ENCODE results near the gene GRIN3B. TPM values are rescaled to one million over a fixed set of nuclear protein-coding genes. Genes with fewer than 3 reads are reported as not detected.

The GRIN3B gene
- total and polyA plus RNA-seq, 10 of the 15 experiments (the other 5 are each of a cell fraction or from before 2014, with no cell fraction given), result 0.15 TPM; not detected in 9

DNA sequence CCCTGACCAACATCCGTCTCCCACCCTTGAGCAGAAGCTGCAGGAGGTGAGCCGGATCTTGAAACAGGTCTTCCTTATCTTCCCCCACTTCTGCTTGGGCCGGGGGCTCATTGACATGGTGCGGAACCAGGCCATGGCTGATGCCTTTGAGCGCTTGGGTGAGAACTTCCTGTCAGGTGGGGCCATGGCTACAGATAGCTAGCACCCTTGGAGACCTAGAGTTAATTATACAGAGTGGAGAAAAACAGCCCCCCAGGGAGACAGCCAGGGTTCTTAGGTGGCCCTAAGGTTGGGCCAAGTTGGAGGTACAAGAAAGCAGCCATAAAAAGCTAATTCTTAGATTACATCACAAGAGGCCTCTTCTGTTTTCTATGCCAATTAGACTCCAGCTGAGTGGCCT, 57.9 kb downstream of the GRIN3B start:
- TF ChIP-seq MTA2 (IDR thresholded peaks at IDR 0.05; ENCODE audit: low read depth), result no peak
- TF ChIP-seq DPF2 (IDR thresholded peaks at IDR 0.05), result no peak
- ChIA-PET POLR2A (no interaction called here), RAD21 (ENCODE audit: unreplicated experiment) (interaction anchor here (1.0 to 2.2 kb wide), 3 partner anchors 9 to 134 kb away, joined by 4 to 9 read pairs (median 5); partner anchors contain the start of gene ARHGAP45), CTCF (interaction anchor here (0.6 to 2.9 kb wide), 9 partner anchors 10 to 182 kb away, joined by 3 to 14 read pairs (median 6); partner anchors contain the start of genes ABCA7 and ARHGAP45), SMC1A (ENCODE audit: uncharacterized antibody, unreplicated experiment) (interaction anchor here (0.8 to 1.4 kb wide), 3 partner anchors 10 to 45 kb away, joined by 3 to 7 read pairs (median 4); no protein-coding TSS in a partner anchor)
- Histone ChIP-seq H3K27ac (ENCODE audit: control insufficient read depth, insufficient read depth) (no peak overlapping the region), H3K27me3 (replicated peaks in 1 of 2; ENCODE audit: control insufficient read depth in 2 of 2, insufficient read depth in 2 of 2, low read length in 1 of 2) (no peaks in the 10 kb centered on the region), H3K79me2 (ENCODE audit: control insufficient read depth, insufficient read depth, low read length) (no peaks in the 10 kb centered on the region), H3K4me2 (ENCODE audit: control insufficient read depth, insufficient read depth) (no peak overlapping the region), H3K9ac (ENCODE audit: control insufficient read depth, insufficient read depth, low read length) (no peak overlapping the region), H3K9me3 (replicated peaks; ENCODE audit: control insufficient read depth, insufficient read depth, low read length) (no peaks in the 10 kb centered on the region), H3K4me3 (no peak overlapping the region), H4K20me1 (ENCODE audit: control insufficient read depth, insufficient read depth) (no peaks in the 10 kb centered on the region), H2AFZ (ENCODE audit: control insufficient read depth, low read depth, low read length) (no peak overlapping the region), H3K4me1 (ENCODE audit: control insufficient read depth, insufficient read depth, low read length) (no peaks in the 10 kb centered on the region), H3K36me3 (ENCODE audit: control insufficient read depth in 2 of 2, insufficient read depth in 2 of 2, low read length in 1 of 2) (no peaks in the 10 kb centered on the region; a peak in 1 of 4 replicates)
- ATAC-seq (no peak), FAIRE-seq (no peak), DNase-seq (ENCODE audit: low read depth, low spot score) (no peak)
- BruUV-seq (replicated peaks), result no TSS peak
- WGBS (ENCODE audit: insufficient coverage, insufficient replicate concordance, low lambda C conversion rate, missing lambda C conversion rate), result 68% methylated on average over 5 of the region's 5 CpGs
- intact Hi-C loops (cut with micrococcal nuclease; ENCODE audit: unreplicated experiment), result loop anchor here (5.0 kb wide), 1 partner anchor 134 kb away; no protein-coding TSS in a partner anchor
- in situ Hi-C loops (cut with MboI), result no loop called here

Small RNA genes within 50 kb of the gene (small RNA-seq; reads per million reads assigned to genes)
- gene RNU6-2, result 3.5 reads per million, percentile 80 among the genes with 10 or more reads in this experiment

Other genes with a start within 250 kb of the GRIN3B start
Only the 7 nearest of the 25 such genes appear.
- 30.2 and 34.2 TPM in 2 replicates for gene ARID3A, start 74.4 kb upstream of the GRIN3B start, total RNA-seq (2014; rRNA removed)
- gene ARID3A, start 74.4 kb upstream of the GRIN3B start, total RNA-seq (2014; rRNA removed; fragmentation: Illumina TruSeq; extraction: Trizol), result 18.3 and 23.6 TPM in 2 replicates
- 68.3 and 70.0 TPM in 2 replicates for gene ARID3A, start 74.4 kb upstream of the GRIN3B start, total RNA-seq (2021)
- 6.5 and 17.1 TPM in 2 replicates for gene ARID3A, start 74.4 kb upstream of the GRIN3B start, polyA plus RNA-seq (2011; rRNA removed)
- gene ARID3A, start 74.4 kb upstream of the GRIN3B start, polyA plus RNA-seq (2014; fragmentation: Illumina TruSeq; extraction: Trizol), result 5.7 and 16.3 TPM in 2 replicates
- gene ARID3A, start 74.4 kb upstream of the GRIN3B start, polyA plus RNA-seq (2014; fragmentation: Nextera tagmentation; extraction: Ambion mirVana), result 1 to 10 TPM in 1 of 2 experiments, under 1 TPM in 1; 0.76 to 1.6 TPM
- 37.0 and 45.1 TPM in 2 replicates for gene ARID3A, start 74.4 kb upstream of the GRIN3B start, polyA plus RNA-seq (2014; rRNA removed)
- 1 to 10 TPM; 8.9 to 9.6 TPM for gene ARID3A, start 74.4 kb upstream of the GRIN3B start, polyA plus RNA-seq (2016; fragmentation: Nextera tagmentation; extraction: Ambion mirVana)
- 85.0 and 97.5 TPM in 2 replicates for gene WDR18, start 16.1 kb upstream of the GRIN3B start, total RNA-seq (2014; rRNA removed)
- gene WDR18, start 16.1 kb upstream of the GRIN3B start, total RNA-seq (2014; rRNA removed; fragmentation: Illumina TruSeq; extraction: Trizol), result 13.6 and 16.5 TPM in 2 replicates
- gene WDR18, start 16.1 kb upstream of the GRIN3B start, total RNA-seq (2021), result 92.1 and 97.3 TPM in 2 replicates
- 7.5 and 27.3 TPM in 2 replicates for gene WDR18, start 16.1 kb upstream of the GRIN3B start, polyA plus RNA-seq (2011; rRNA removed)
- gene WDR18, start 16.1 kb upstream of the GRIN3B start, polyA plus RNA-seq (2014; fragmentation: Illumina TruSeq; extraction: Trizol), result 4.5 and 8.8 TPM in 2 replicates
- 1 to 10 TPM; 3.0 to 3.3 TPM for gene WDR18, start 16.1 kb upstream of the GRIN3B start, polyA plus RNA-seq (2014; fragmentation: Nextera tagmentation; extraction: Ambion mirVana)
- 106 and 131 TPM in 2 replicates for gene WDR18, start 16.1 kb upstream of the GRIN3B start, polyA plus RNA-seq (2014; rRNA removed)
- gene WDR18, start 16.1 kb upstream of the GRIN3B start, polyA plus RNA-seq (2016; fragmentation: Nextera tagmentation; extraction: Ambion mirVana), result 100 to 1,000 TPM; 192 to 206 TPM
- 120 and 143 TPM in 2 replicates for gene TMEM259, start 20.7 kb downstream of the GRIN3B start, total RNA-seq (2014; rRNA removed)
- gene TMEM259, start 20.7 kb downstream of the GRIN3B start, total RNA-seq (2014; rRNA removed; fragmentation: Illumina TruSeq; extraction: Trizol), result 28.6 and 32.3 TPM in 2 replicates
- gene TMEM259, start 20.7 kb downstream of the GRIN3B start, total RNA-seq (2021), result 144 and 155 TPM in 2 replicates
- gene TMEM259, start 20.7 kb downstream of the GRIN3B start, polyA plus RNA-seq (2011; rRNA removed), result 35.7 and 77.7 TPM in 2 replicates
- gene TMEM259, start 20.7 kb downstream of the GRIN3B start, polyA plus RNA-seq (2014; fragmentation: Illumina TruSeq; extraction: Trizol), result 10.5 and 33.2 TPM in 2 replicates
- gene TMEM259, start 20.7 kb downstream of the GRIN3B start, polyA plus RNA-seq (2014; fragmentation: Nextera tagmentation; extraction: Ambion mirVana), result under 1 TPM; 0.43 to 0.86 TPM
- gene TMEM259, start 20.7 kb downstream of the GRIN3B start, polyA plus RNA-seq (2014; rRNA removed), result 184 and 247 TPM in 2 replicates
- gene TMEM259, start 20.7 kb downstream of the GRIN3B start, polyA plus RNA-seq (2016; fragmentation: Nextera tagmentation; extraction: Ambion mirVana), result 10 to 100 TPM; 54.4 to 69.6 TPM
- gene RNU6-2, start 21.1 kb downstream of the GRIN3B start, total RNA-seq (2014; rRNA removed), result not detected in 2 replicates
- not detected in 2 replicates for gene RNU6-2, start 21.1 kb downstream of the GRIN3B start, total RNA-seq (2014; rRNA removed; fragmentation: Illumina TruSeq; extraction: Trizol)
- gene RNU6-2, start 21.1 kb downstream of the GRIN3B start, total RNA-seq (2021), result not detected in 2 replicates
- gene RNU6-2, start 21.1 kb downstream of the GRIN3B start, polyA plus RNA-seq (2011; rRNA removed), result not detected in 2 replicates
- not detected in 2 replicates for gene RNU6-2, start 21.1 kb downstream of the GRIN3B start, polyA plus RNA-seq (2014; fragmentation: Illumina TruSeq; extraction: Trizol)
- not detected for gene RNU6-2, start 21.1 kb downstream of the GRIN3B start, polyA plus RNA-seq (2014; fragmentation: Nextera tagmentation; extraction: Ambion mirVana)
- gene RNU6-2, start 21.1 kb downstream of the GRIN3B start, polyA plus RNA-seq (2014; rRNA removed), result not detected in 2 replicates
- not detected for gene RNU6-2, start 21.1 kb downstream of the GRIN3B start, polyA plus RNA-seq (2016; fragmentation: Nextera tagmentation; extraction: Ambion mirVana)
- 154 and 195 TPM in 2 replicates for gene CNN2, start 26.2 kb downstream of the GRIN3B start, total RNA-seq (2014; rRNA removed)
- gene CNN2, start 26.2 kb downstream of the GRIN3B start, total RNA-seq (2014; rRNA removed; fragmentation: Illumina TruSeq; extraction: Trizol), result 95.8 and 115 TPM in 2 replicates
- gene CNN2, start 26.2 kb downstream of the GRIN3B start, total RNA-seq (2021), result 289 and 311 TPM in 2 replicates
- 28.6 and 54.2 TPM in 2 replicates for gene CNN2, start 26.2 kb downstream of the GRIN3B start, polyA plus RNA-seq (2011; rRNA removed)
- 60.1 and 168 TPM in 2 replicates for gene CNN2, start 26.2 kb downstream of the GRIN3B start, polyA plus RNA-seq (2014; fragmentation: Illumina TruSeq; extraction: Trizol)
- gene CNN2, start 26.2 kb downstream of the GRIN3B start, polyA plus RNA-seq (2014; fragmentation: Nextera tagmentation; extraction: Ambion mirVana), result 10 to 100 TPM; 34.7 to 42.5 TPM
- 177 and 213 TPM in 2 replicates for gene CNN2, start 26.2 kb downstream of the GRIN3B start, polyA plus RNA-seq (2014; rRNA removed)
- 100 to 1,000 TPM; 269 to 273 TPM for gene CNN2, start 26.2 kb downstream of the GRIN3B start, polyA plus RNA-seq (2016; fragmentation: Nextera tagmentation; extraction: Ambion mirVana)
- gene ABCA7, start 39.7 kb downstream of the GRIN3B start, total RNA-seq (2014; rRNA removed), result 14.9 and 18.1 TPM in 2 replicates
- 5.6 and 7.6 TPM in 2 replicates for gene ABCA7, start 39.7 kb downstream of the GRIN3B start, total RNA-seq (2014; rRNA removed; fragmentation: Illumina TruSeq; extraction: Trizol)
- 38.7 and 49.5 TPM in 2 replicates for gene ABCA7, start 39.7 kb downstream of the GRIN3B start, total RNA-seq (2021)
- gene ABCA7, start 39.7 kb downstream of the GRIN3B start, polyA plus RNA-seq (2011; rRNA removed), result 3.3 and 5.5 TPM in 2 replicates
- 4.6 and 11.4 TPM in 2 replicates for gene ABCA7, start 39.7 kb downstream of the GRIN3B start, polyA plus RNA-seq (2014; fragmentation: Illumina TruSeq; extraction: Trizol)
- 1 to 10 TPM; 1.0 to 2.9 TPM for gene ABCA7, start 39.7 kb downstream of the GRIN3B start, polyA plus RNA-seq (2014; fragmentation: Nextera tagmentation; extraction: Ambion mirVana)
- gene ABCA7, start 39.7 kb downstream of the GRIN3B start, polyA plus RNA-seq (2014; rRNA removed), result 26.9 and 36.5 TPM in 2 replicates
- 10 to 100 TPM; 22.0 to 22.1 TPM for gene ABCA7, start 39.7 kb downstream of the GRIN3B start, polyA plus RNA-seq (2016; fragmentation: Nextera tagmentation; extraction: Ambion mirVana)
- 116 and 146 TPM in 2 replicates for gene ARHGAP45, start 66.7 kb downstream of the GRIN3B start, total RNA-seq (2014; rRNA removed)
- gene ARHGAP45, start 66.7 kb downstream of the GRIN3B start, total RNA-seq (2014; rRNA removed; fragmentation: Illumina TruSeq; extraction: Trizol), result 21.4 and 26.2 TPM in 2 replicates
- 142 and 151 TPM in 2 replicates for gene ARHGAP45, start 66.7 kb downstream of the GRIN3B start, total RNA-seq (2021)
- gene ARHGAP45, start 66.7 kb downstream of the GRIN3B start, polyA plus RNA-seq (2011; rRNA removed), result 20.8 and 53.2 TPM in 2 replicates
- gene ARHGAP45, start 66.7 kb downstream of the GRIN3B start, polyA plus RNA-seq (2014; fragmentation: Illumina TruSeq; extraction: Trizol), result 1.4 and 9.8 TPM in 2 replicates
- gene ARHGAP45, start 66.7 kb downstream of the GRIN3B start, polyA plus RNA-seq (2014; fragmentation: Nextera tagmentation; extraction: Ambion mirVana), result 1 to 10 TPM; 1.4 to 7.8 TPM
- 96.0 and 125 TPM in 2 replicates for gene ARHGAP45, start 66.7 kb downstream of the GRIN3B start, polyA plus RNA-seq (2014; rRNA removed)
- gene ARHGAP45, start 66.7 kb downstream of the GRIN3B start, polyA plus RNA-seq (2016; fragmentation: Nextera tagmentation; extraction: Ambion mirVana), result 10 to 100 TPM; 66.6 to 82.6 TPM

All from GM12878 (cell line).